Skeletal muscle tissue (tissue), 4 donors: ENCODE measurements around the gene PDE11A. TPM values are rescaled to one million over a fixed set of nuclear protein-coding genes. Genes with fewer than 3 reads are reported as not detected.

Experiments
- H3K27ac ChIP-seq: one replicate; pipeline ENCODE4 v1.7.0; 2013; ENCODE audit warnings: mild to moderate bottlenecking, low read depth, low read length, inconsistent platforms
- H3K27me3 ChIP-seq, 3 donors: one replicate each; pipeline ENCODE4 v1.7.0; 2013; ENCODE audit warnings: low read length in 3 of 3; ENCODE audit not compliant: control insufficient read depth in 3 of 3, insufficient read depth in 3 of 3
- H3K36me3 ChIP-seq, 3 donors: one replicate each; pipeline ENCODE4 v1.7.0; 2013; ENCODE audit warnings: low read length in 3 of 3; ENCODE audit not compliant: control insufficient read depth in 3 of 3, insufficient read depth in 3 of 3
- H3K4me1 ChIP-seq, 3 donors: one replicate each; pipeline ENCODE4 v1.7.0; 2013; ENCODE audit warnings: low read length in 3 of 3, mild to moderate bottlenecking in 3 of 3; ENCODE audit not compliant: control insufficient read depth in 3 of 3, insufficient read depth in 3 of 3
- H3K4me3 ChIP-seq, 3 donors: one replicate each; pipeline ENCODE4 v1.7.0; 2013; ENCODE audit warnings: low read length in 3 of 3
- H3K9ac ChIP-seq, 3 donors: one replicate each; pipeline ENCODE4 v1.7.0; 2013; ENCODE audit warnings: low read length in 3 of 3, mild to moderate bottlenecking in 3 of 3, moderate library complexity in 2 of 3, low read depth in 1 of 3
- H3K9me3 ChIP-seq, 3 donors: one replicate each; pipeline ENCODE4 v1.7.0; 2013; ENCODE audit warnings: low read length in 3 of 3; ENCODE audit not compliant: control insufficient read depth in 3 of 3
- total RNA-seq: library from RNA; depleted of rRNA; stranded (reverse); fragments of >200 nt; gene quantifications from one replicate; pipeline ENCODE4 v1.2.3, GENCODE V29; 2014
- donor health status: Osteomylitis.

Gene PDE11A
- total RNA-seq, 1 donor from 2014 or later, result 1.0 TPM

GRCh38 chr2:177635696-177636095 lies 436.9 kb downstream of the PDE11A start:
- no peaks in the 10 kb centered on the region for H3K9me3 ChIP-seq
- no peak overlapping the region for H3K9ac ChIP-seq
- H3K27me3 ChIP-seq, result no peaks in the 10 kb centered on the region
- no peak overlapping the region for H3K4me3 ChIP-seq
- H3K4me1 ChIP-seq, result peaks cover 0 to 3% (median 2%) of the 10 kb centered on the region in 3 donors
- no peaks in the 10 kb centered on the region for H3K36me3 ChIP-seq
- H3K27ac ChIP-seq, result no peak overlapping the region

- Histone ChIP-seq H3K36me3 (peaks cover 0 to 2% (median 0%) of the 10 kb centered on the region in 3 donors), H3K27ac (peak overlapping the region; percentile 48), H3K9me3 (no peaks in the 10 kb centered on the region), H3K9ac (peak overlapping the region; percentile 1 to 63 (median 4)), H3K4me1 (peaks cover 0 to 3% (median 2%) of the 10 kb centered on the region in 3 donors), H3K4me3 (peak overlapping the region; percentile 8 to 69 (median 19)), H3K27me3 (no peaks in the 10 kb centered on the region)
Observed at GRCh38 chr2:177633910-177634294, 438.7 kb downstream of the PDE11A start.

GRCh38 chr2:177633111-177633510 lies 439.5 kb downstream of the PDE11A start:
- H3K27ac ChIP-seq, result peak overlapping the region; percentile 28
- H3K9me3 ChIP-seq, result no peaks in the 10 kb centered on the region
- no peak overlapping the region for H3K9ac ChIP-seq
- peaks cover 0 to 2% (median 0%) of the 10 kb centered on the region in 3 donors for H3K36me3 ChIP-seq
- H3K4me1 ChIP-seq, result peaks cover 0 to 3% (median 2%) of the 10 kb centered on the region in 3 donors
- H3K27me3 ChIP-seq, result no peaks in the 10 kb centered on the region
- H3K4me3 ChIP-seq, result no peak overlapping the region

GRCh38 chr2:177631680-177632079 lies 440.9 kb downstream of the PDE11A start:
- H3K4me3 ChIP-seq, result no peak overlapping the region
- H3K36me3 ChIP-seq, result peaks cover 0 to 2% (median 0%) of the 10 kb centered on the region in 3 donors
- no peaks in the 10 kb centered on the region for H3K27me3 ChIP-seq
- no peaks in the 10 kb centered on the region for H3K9me3 ChIP-seq
- no peak overlapping the region for H3K9ac ChIP-seq
- H3K4me1 ChIP-seq, result peaks cover 0 to 3% (median 2%) of the 10 kb centered on the region in 3 donors
- no peak overlapping the region for H3K27ac ChIP-seq

- Histone ChIP-seq H3K4me1 (peaks cover 0 to 3% (median 0%) of the 10 kb centered on the region in 3 donors), H3K27ac (no peak overlapping the region), H3K9me3 (no peaks in the 10 kb centered on the region), H3K9ac (no peak overlapping the region), H3K4me3 (no peak overlapping the region), H3K36me3 (peaks cover 0 to 5% (median 0%) of the 10 kb centered on the region in 3 donors), H3K27me3 (no peaks in the 10 kb centered on the region)
Observed at GRCh38 chr2:177629357-177630024, 443.1 kb downstream of the PDE11A start.

GRCh38 chr2:177628831-177629230 lies 443.7 kb downstream of the PDE11A start:
- peaks cover 0 to 5% (median 0%) of the 10 kb centered on the region in 3 donors for H3K36me3 ChIP-seq
- no peaks in the 10 kb centered on the region for H3K27me3 ChIP-seq
- H3K4me3 ChIP-seq, result no peak overlapping the region
- no peak overlapping the region for H3K27ac ChIP-seq
- H3K9me3 ChIP-seq, result no peaks in the 10 kb centered on the region
- H3K4me1 ChIP-seq, result peaks cover 0 to 3% (median 0%) of the 10 kb centered on the region in 3 donors
- no peak overlapping the region for H3K9ac ChIP-seq

GRCh38 chr2:177625744-177626650 lies 446.6 kb downstream of the PDE11A start:
- Histone ChIP-seq H3K36me3 (peaks cover 0 to 5% (median 0%) of the 10 kb centered on the region in 3 donors), H3K9me3 (no peaks in the 10 kb centered on the region), H3K27ac (no peak overlapping the region), H3K4me3 (no peak overlapping the region), H3K9ac (no peak overlapping the region), H3K4me1 (no peaks in the 10 kb centered on the region), H3K27me3 (no peaks in the 10 kb centered on the region)

GRCh38 chr2:177622521-177622920 lies 450.1 kb downstream of the PDE11A start:
- peak overlapping the region in 1 of 3 donors; percentile 63 for H3K9ac ChIP-seq
- H3K4me3 ChIP-seq, result peak overlapping the region in 1 of 3 donors; percentile 54
- H3K9me3 ChIP-seq, result no peaks in the 10 kb centered on the region
- no peaks in the 10 kb centered on the region for H3K27me3 ChIP-seq
- H3K36me3 ChIP-seq, result peaks cover 0 to 3% (median 0%) of the 10 kb centered on the region in 3 donors
- peaks cover 5 to 6% (median 6%) of the 10 kb centered on the region in 3 donors for H3K4me1 ChIP-seq
- H3K27ac ChIP-seq, result peak overlapping the region; percentile 13

GRCh38 chr2:177619986-177620385 lies 452.6 kb downstream of the PDE11A start:
- Histone ChIP-seq H3K27me3 (no peaks in the 10 kb centered on the region), H3K36me3 (no peaks in the 10 kb centered on the region), H3K4me3 (no peak overlapping the region), H3K9ac (no peak overlapping the region), H3K27ac (no peak overlapping the region), H3K4me1 (peaks cover 5 to 11% (median 6%) of the 10 kb centered on the region in 3 donors), H3K9me3 (no peaks in the 10 kb centered on the region)

- Histone ChIP-seq H3K27ac (peak overlapping the region; percentile 86), H3K4me3 (peak overlapping the region; percentile 85 to 97 (median 96))
Observed at GRCh38 chr2:177619461-177619860, 453.1 kb downstream of the PDE11A start.

More at GRCh38 chr2:177619461-177619860, 453.1 kb downstream of the PDE11A start:
- H3K36me3 ChIP-seq, result no peaks in the 10 kb centered on the region
- peak overlapping the region; percentile 73 to 97 (median 96) for H3K9ac ChIP-seq
- no peaks in the 10 kb centered on the region for H3K9me3 ChIP-seq
- no peaks in the 10 kb centered on the region for H3K27me3 ChIP-seq
- peaks cover 5 to 11% (median 6%) of the 10 kb centered on the region in 3 donors for H3K4me1 ChIP-seq
